Measurements from ENCODE around the gene MTCL1.

- TF ChIP-seq ZNF274 (IDR thresholded peaks at IDR 0.05; ENCODE audit: low read depth, low read length) (no peak), SUZ12 (IDR thresholded peaks at IDR 0.05; ENCODE audit: extremely low read depth, insufficient read depth, insufficient read length) (no peak), YY1 (IDR thresholded peaks at IDR 0.05; ENCODE audit: insufficient read depth, insufficient read length) (no peak)
Measured at GRCh38 chr18:8844721-8845148, 139.4 kb downstream of the MTCL1 start.

All from NT2/D1 (cell line).